Measurements from ENCODE around the gene PSMC3. TPM values are rescaled to one million over a fixed set of nuclear protein-coding genes. Genes with fewer than 3 reads are reported as not detected.

PSMC3 gene
- total RNA-seq, 2 experiments from 2014 or later: 137 to 140 TPM

- no peaks in the 10 kb centered on the region for H3K9me3 Mint-ChIP-seq
- DNase-seq (no peak), ATAC-seq (no peak)
- H3K27ac Mint-ChIP-seq: no peak overlapping the region
- intact Hi-C loops (cut with micrococcal nuclease): no loop called here
- CTCF ChIA-PET: interaction anchor here (1.5 kb wide), 1 partner anchor 41 kb away, joined by 7 read pairs; no protein-coding TSS in a partner anchor
- no peak overlapping the region for H3K4me3 Mint-ChIP-seq
- H3K36me3 Mint-ChIP-seq (ENCODE audit: low read depth): peaks cover 15% of the 10 kb centered on the region
- no peak for TF ChIP-seq CTCF (IDR thresholded peaks at IDR 0.05)
- no peaks in the 10 kb centered on the region for H3K27me3 Mint-ChIP-seq
- peaks cover 1% of the 10 kb centered on the region for H3K4me1 Mint-ChIP-seq (ENCODE audit: low read depth)
- POLR2A ChIA-PET: interaction anchor here (0.8 to 2.2 kb wide), 2 partner anchors 8 to 11 kb away, joined by 3 to 13 read pairs; partner anchors contain the start of gene PSMC3
These were observed 11.6 kb downstream of the PSMC3 start for GRCh38 chr11:47414685-47415070.

GRCh38 chr11:47413908-47414684 is 12.1 kb downstream of the PSMC3 start:
- Mint-ChIP-seq H3K4me3 (no peak overlapping the region), H3K36me3 (ENCODE audit: low read depth) (peaks cover 12% of the 10 kb centered on the region), H3K9me3 (no peaks in the 10 kb centered on the region), H3K4me1 (ENCODE audit: low read depth) (peaks cover 7% of the 10 kb centered on the region), H3K27ac (peak overlapping the region; percentile 5), H3K27me3 (no peaks in the 10 kb centered on the region)
- no peak for DNase-seq
- intact Hi-C loops (cut with micrococcal nuclease): no loop called here
- ChIA-PET CTCF (interaction anchor here (1.5 kb wide), 1 partner anchor 40 kb away, joined by 7 read pairs; no protein-coding TSS in a partner anchor), POLR2A (interaction anchor here (0.8 to 2.2 kb wide), 3 partner anchors 9 to 139 kb away, joined by 3 to 13 read pairs (median 3); partner anchors contain the start of gene PSMC3)
- TF ChIP-seq CTCF (IDR thresholded peaks at IDR 0.05): no peak
- no peak for ATAC-seq

- CTCF ChIA-PET: interaction anchor here (1.9 to 6.7 kb wide), 3 partner anchors 11 to 143 kb away, joined by 6 to 90 read pairs (median 11); partner anchors contain the start of gene PSMC3
- no peaks in the 10 kb centered on the region for H3K9me3 Mint-ChIP-seq
- H3K4me3 Mint-ChIP-seq: no peak overlapping the region
- H3K27me3 Mint-ChIP-seq: no peaks in the 10 kb centered on the region
- intact Hi-C loops (cut with micrococcal nuclease): no loop called here
- peaks cover 11% of the 10 kb centered on the region for H3K4me1 Mint-ChIP-seq (ENCODE audit: low read depth)
- no peak for DNase-seq
- ATAC-seq: no peak
- H3K27ac Mint-ChIP-seq: no peak overlapping the region
- H3K36me3 Mint-ChIP-seq (ENCODE audit: low read depth): peaks cover 8% of the 10 kb centered on the region
- POLR2A ChIA-PET: interaction anchor here (1.7 to 2.2 kb wide), 2 partner anchors 13 to 139 kb away, joined by 3 to 13 read pairs; partner anchors contain the start of gene PSMC3
- TF ChIP-seq CTCF (IDR thresholded peaks at IDR 0.05): no peak
These were observed 12.9 kb downstream of the PSMC3 start for GRCh38 chr11:47413351-47413750.

- no peaks in the 10 kb centered on the region for H3K9me3 Mint-ChIP-seq
- intact Hi-C loops (cut with micrococcal nuclease): no loop called here
- H3K4me3 Mint-ChIP-seq: no peak overlapping the region
- DNase-seq (peak; percentile 59), ATAC-seq (no peak)
- CTCF ChIA-PET: interaction anchor here (0.6 to 6.7 kb wide), 33 partner anchors 9 to 443 kb away, joined by 3 to 108 read pairs (median 4); partner anchors contain the start of genes ACP2, PSMC3 and SPI1
- POLR2A ChIA-PET: interaction anchor here (0.8 to 6.4 kb wide), 6 partner anchors 9 to 164 kb away, joined by 3 to 54 read pairs (median 6); partner anchors contain the start of genes ACP2 and PSMC3
- H3K27me3 Mint-ChIP-seq: no peaks in the 10 kb centered on the region
- TF ChIP-seq CTCF (IDR thresholded peaks at IDR 0.05): peak; percentile 79
- H3K36me3 Mint-ChIP-seq (ENCODE audit: low read depth): peaks cover 3% of the 10 kb centered on the region
- no peak overlapping the region for H3K27ac Mint-ChIP-seq
- peaks cover 18% of the 10 kb centered on the region for H3K4me1 Mint-ChIP-seq (ENCODE audit: low read depth)
These were observed 14.1 kb downstream of the PSMC3 start for GRCh38 chr11:47411884-47412746.
